GM18526 (cell line): ENCODE results near the gene EAF1.

ENCODE experiments used
- POLR2A ChIP-seq: IDR thresholded peaks from 3 replicates; pipeline ENCODE4 v1.6.1; 2011; ENCODE audit not compliant: insufficient read length; ENCODE audit errors: extremely low read depth

Gene EAF1

GRCh38 chr3:15404767-15405166 lies 22.6 kb upstream of the EAF1 start:
- TF ChIP-seq POLR2A: no peak

- TF ChIP-seq POLR2A: no peak
Observed at GRCh38 chr3:15405448-15406050, 21.8 kb upstream of the EAF1 start.

- no peak for TF ChIP-seq POLR2A
Observed at GRCh38 chr3:15409239-15409638, 18.2 kb upstream of the EAF1 start.

DNA sequence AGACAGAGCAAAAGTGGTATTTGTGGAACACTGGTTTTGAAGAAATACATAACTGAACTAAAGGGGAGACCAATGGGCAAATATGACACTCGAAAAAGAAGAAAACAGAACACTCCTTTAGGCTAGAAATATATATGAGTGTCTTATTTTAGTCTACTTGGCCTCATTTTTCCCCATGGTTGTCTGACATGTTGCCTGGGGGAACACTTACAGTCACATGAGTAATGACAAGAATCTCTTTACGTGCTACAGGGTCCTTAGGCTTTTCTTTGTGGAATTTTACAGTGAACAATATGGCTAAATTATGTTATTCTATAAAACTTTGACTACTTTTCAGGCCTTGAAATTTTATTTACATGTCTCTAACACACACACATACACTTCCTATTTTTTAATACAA lies 17.6 kb upstream of the EAF1 start:
- TF ChIP-seq POLR2A: no peak

DNA sequence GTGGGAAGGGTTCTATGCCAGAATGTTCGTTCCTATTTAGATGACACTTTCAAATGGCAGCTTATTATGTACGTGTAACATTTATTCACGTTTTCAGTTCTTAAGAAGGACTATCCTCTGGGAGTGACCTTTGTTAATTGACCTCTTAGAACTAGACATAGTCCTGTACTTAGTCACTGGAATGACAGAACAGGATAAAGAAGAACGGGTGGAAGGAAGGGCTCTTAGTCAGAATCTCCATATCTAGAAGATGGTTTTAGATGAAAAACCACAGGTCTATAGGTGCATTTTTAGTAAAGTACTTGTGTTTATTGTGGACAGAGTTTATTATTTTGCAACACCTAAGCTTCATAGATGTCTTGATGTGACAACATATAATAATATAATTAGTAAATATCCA lies 6.5 kb upstream of the EAF1 start:
- no peak for TF ChIP-seq POLR2A

DNA sequence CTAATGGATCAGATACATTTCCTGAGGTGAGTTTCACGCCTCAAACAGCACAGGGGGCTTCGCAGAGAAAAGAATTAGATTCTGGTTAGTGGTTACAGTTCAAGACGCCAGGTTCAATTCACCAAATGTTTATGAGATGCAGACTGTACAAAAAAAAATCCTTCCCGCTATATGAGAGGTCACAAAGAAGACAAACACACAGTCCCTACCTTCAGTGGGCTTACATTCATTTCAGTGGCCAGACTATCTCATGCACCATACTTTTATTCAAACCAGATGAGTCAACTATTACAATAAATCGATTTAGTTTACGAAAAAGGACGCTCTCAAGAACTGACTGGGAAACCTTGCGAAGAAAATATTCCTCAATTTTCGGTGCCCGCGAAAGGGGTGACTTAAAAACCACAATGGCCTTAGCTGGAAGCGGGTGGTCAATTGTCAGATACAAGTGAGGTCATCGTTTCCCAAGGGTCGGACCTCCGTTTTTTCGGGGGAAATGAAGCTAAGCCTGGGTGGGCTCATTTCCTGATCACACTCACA lies 749 bp upstream of the EAF1 start:
- no peak for TF ChIP-seq POLR2A

DNA sequence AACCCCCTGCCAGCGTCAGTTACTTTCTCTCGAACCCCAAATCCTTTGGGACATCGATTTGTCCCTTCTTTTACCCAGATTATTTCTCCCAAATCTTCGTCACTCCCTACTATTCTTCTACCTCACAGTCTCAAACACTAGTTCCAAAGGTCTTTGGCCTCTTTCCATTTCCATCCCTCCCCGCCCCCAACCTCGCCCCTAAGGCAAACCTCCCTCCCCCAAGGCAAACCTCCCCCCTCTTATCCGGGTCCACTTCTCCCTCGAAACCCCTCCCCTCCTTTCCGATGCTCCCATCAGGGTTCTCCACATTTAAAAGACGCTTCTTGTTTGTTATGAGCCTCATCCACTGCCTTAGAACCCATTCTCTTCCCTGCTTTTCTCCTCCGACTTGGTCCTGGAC lies 583 bp downstream of the EAF1 start:
- no peak for TF ChIP-seq POLR2A

- TF ChIP-seq POLR2A: no peak
Observed at GRCh38 chr3:15428539-15428938, 1.1 kb downstream of the EAF1 start.

GRCh38 chr3:15429080-15429479 lies 1.7 kb downstream of the EAF1 start:
- no peak for TF ChIP-seq POLR2A

- no peak for TF ChIP-seq POLR2A
Observed at GRCh38 chr3:15430624-15431023, 3.2 kb downstream of the EAF1 start.

DNA sequence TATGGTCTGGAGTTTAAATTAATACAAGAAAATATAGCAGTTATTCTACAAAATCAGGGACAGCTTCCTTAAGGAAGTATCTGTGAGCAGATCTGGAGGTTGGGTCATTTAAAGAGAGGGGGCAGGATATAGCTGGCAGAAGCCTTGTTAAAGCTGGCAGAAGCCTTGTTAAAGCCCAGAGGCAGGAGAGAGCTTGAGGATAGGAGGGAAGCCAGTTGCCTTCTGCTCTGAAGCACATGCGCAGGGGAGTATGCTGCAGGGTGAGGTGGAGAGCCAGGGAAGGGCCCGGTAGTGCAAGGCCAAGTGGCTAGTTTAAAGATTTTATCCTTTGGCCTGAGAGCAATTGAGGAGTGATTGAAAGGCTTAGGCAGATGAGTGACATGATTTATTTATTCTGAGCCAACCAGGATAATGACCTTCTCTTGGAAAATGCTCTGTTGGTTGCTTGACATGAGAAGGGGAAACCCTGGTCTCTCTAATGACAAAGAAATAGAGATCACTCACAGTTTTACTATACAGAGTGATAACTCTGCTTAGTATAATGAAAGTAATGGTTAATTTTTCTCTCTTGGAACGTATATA lies 3.9 kb downstream of the EAF1 start:
- TF ChIP-seq POLR2A: no peak

DNA sequence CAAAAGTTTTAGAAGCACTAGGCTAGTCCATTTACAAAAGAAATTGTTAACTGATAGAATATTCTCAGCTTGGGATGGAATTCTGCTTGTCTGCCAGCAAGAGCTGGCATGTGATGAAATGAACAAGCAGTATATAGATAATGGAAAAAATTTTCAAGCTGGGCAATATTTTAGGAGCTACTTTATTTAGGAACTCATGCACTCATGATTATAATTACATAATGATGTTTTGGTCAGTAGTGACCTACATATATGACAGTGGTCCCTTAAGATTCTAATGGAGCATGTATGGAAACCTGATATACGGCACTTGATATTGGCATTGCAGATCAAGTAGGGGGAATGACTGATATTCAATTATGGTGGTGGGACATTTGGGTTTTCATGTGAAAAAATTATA lies 6.1 kb downstream of the EAF1 start:
- TF ChIP-seq POLR2A: no peak

DNA sequence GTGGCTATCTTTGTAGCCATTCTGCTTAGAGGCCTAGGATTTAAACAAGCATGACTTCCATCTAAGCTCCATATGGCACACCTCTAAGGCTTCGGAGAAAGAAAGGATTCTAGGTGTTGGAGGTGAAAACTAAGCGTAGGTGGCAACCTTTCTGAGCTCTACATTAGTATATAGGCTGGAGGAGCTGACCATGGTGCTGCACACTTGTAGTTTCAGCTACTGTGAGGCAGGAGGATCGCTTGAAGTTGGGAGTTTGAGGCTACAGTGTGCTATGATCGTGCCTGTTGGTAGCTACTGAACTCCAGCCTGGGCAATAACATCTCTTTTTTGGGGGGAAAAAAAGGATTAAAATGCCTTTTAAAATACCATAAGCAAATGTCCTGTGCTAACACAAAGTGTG lies 7.4 kb downstream of the EAF1 start:
- no peak for TF ChIP-seq POLR2A

DNA sequence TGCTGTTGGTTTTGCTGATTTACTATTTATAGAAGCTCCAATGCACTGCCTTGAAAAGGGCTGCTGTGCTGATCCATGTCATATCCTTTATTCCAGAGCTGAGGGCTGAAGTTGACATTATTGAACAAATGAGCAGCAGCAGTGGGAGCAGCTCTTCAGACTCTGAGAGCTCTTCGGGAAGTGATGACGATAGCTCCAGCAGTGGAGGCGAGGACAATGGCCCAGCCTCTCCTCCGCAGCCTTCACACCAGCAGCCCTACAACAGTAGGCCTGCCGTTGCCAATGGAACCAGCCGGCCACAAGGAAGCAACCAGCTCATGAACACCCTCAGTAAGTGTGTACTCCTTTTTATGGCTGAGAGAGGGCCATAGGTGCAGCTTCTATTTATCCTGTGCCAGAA lies 8.8 kb downstream of the EAF1 start:
- no peak for TF ChIP-seq POLR2A

DNA sequence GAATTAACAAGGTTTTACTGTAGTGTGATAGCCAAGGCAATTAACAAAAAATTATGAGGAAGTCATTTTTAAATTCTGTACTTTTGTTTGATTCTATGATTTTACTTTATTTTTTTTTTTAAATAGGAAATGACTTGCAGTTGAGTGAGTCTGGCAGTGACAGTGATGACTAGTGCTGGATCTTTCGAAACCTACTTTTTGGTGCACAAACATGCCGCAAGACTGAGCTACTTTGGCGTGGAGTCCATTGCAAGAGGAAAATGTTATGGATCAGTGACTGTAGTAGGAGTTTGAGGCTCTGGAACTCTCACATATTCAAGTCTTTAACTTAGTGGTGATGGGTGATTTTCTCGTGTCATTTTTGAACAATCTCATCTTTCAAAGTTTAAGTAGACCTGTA lies 11.6 kb downstream of the EAF1 start:
- no peak for TF ChIP-seq POLR2A

DNA sequence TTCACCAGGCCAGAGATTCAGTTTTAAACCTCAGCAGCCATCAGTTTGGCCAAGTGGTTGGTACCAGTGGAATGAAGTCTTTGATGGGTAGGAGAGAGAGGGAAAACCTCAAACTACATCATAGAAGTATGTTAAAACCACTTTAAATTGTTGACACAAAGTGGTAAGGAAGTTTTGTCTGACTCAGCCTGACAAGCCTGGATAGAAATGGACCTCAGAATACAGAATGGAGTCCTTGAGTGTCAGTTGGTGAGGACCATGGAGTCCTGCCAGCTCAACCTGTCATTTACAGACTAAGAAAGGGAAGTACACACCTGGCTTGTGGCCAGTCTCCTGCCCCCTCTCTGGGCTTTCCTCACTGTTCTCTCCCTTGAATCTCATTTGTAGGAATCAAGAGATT lies 12.1 kb downstream of the EAF1 start:
- TF ChIP-seq POLR2A: no peak

- no peak for TF ChIP-seq POLR2A
Observed at GRCh38 chr3:15440891-15441290, 13.5 kb downstream of the EAF1 start.
